Measurements from ENCODE around the gene TRPM3.

Gene TRPM3

GRCh38 chr9:70517926-70518610 lies 603.4 kb downstream of the TRPM3 start:
- no peak for DNase-seq (ENCODE audit: low read depth)

GRCh38 chr9:70514273-70514672 lies 607.1 kb downstream of the TRPM3 start:
- no peak for DNase-seq (ENCODE audit: low read depth)

- DNase-seq (ENCODE audit: low read depth): no peak
These were observed 609.6 kb downstream of the TRPM3 start for GRCh38 chr9:70511858-70512257.

- DNase-seq (ENCODE audit: low read depth): no peak
These were observed 611.2 kb downstream of the TRPM3 start for GRCh38 chr9:70510157-70510770.

- DNase-seq (ENCODE audit: low read depth): no peak
These were observed 615.3 kb downstream of the TRPM3 start for GRCh38 chr9:70506159-70506558.

GRCh38 chr9:70504834-70505233 lies 616.6 kb downstream of the TRPM3 start:
- DNase-seq (ENCODE audit: low read depth): no peak

GRCh38 chr9:70502690-70503089 lies 618.7 kb downstream of the TRPM3 start:
- DNase-seq (ENCODE audit: low read depth): no peak

- DNase-seq (ENCODE audit: low read depth): no peak
These were observed 620.6 kb downstream of the TRPM3 start for GRCh38 chr9:70500793-70501192.

- no peak for DNase-seq (ENCODE audit: low read depth)
These were observed 621.8 kb downstream of the TRPM3 start for GRCh38 chr9:70499621-70500020.

- no peak for DNase-seq (ENCODE audit: low read depth)
These were observed 622.6 kb downstream of the TRPM3 start for GRCh38 chr9:70498866-70499265.

GRCh38 chr9:70496244-70496643 lies 625.2 kb downstream of the TRPM3 start:
- no peak for DNase-seq (ENCODE audit: low read depth)

- no peak for DNase-seq (ENCODE audit: low read depth)
These were observed 625.9 kb downstream of the TRPM3 start for GRCh38 chr9:70495514-70495913.

GRCh38 chr9:70494221-70494620 lies 627.2 kb downstream of the TRPM3 start:
- no peak for DNase-seq (ENCODE audit: low read depth)

GRCh38 chr9:70493029-70493428 lies 628.4 kb downstream of the TRPM3 start:
- DNase-seq (ENCODE audit: low read depth): no peak

- no peak for DNase-seq (ENCODE audit: low read depth)
These were observed 629.1 kb downstream of the TRPM3 start for GRCh38 chr9:70492319-70492777.

- no peak for DNase-seq (ENCODE audit: low read depth)
These were observed 629.7 kb downstream of the TRPM3 start for GRCh38 chr9:70491426-70492318.

- no peak for DNase-seq (ENCODE audit: low read depth)
These were observed 630.9 kb downstream of the TRPM3 start for GRCh38 chr9:70490478-70490877.

GRCh38 chr9:70488793-70489105 lies 632.7 kb downstream of the TRPM3 start:
- DNase-seq (ENCODE audit: low read depth): no peak

GRCh38 chr9:70488098-70488792 lies 633.2 kb downstream of the TRPM3 start:
- no peak for DNase-seq (ENCODE audit: low read depth)

GRCh38 chr9:70486127-70486526 lies 635.3 kb downstream of the TRPM3 start:
- no peak for DNase-seq (ENCODE audit: low read depth)

- DNase-seq (ENCODE audit: low read depth): no peak
These were observed 636.1 kb downstream of the TRPM3 start for GRCh38 chr9:70485273-70485858.
